ENCODE results near the gene IFNA1.
"Not testable (repeated sequence)": the region's sequence is repeated elsewhere in the genome, so short reads cannot be mapped to it uniquely, and the experiment has no call there.

IFNA1 gene

DNA sequence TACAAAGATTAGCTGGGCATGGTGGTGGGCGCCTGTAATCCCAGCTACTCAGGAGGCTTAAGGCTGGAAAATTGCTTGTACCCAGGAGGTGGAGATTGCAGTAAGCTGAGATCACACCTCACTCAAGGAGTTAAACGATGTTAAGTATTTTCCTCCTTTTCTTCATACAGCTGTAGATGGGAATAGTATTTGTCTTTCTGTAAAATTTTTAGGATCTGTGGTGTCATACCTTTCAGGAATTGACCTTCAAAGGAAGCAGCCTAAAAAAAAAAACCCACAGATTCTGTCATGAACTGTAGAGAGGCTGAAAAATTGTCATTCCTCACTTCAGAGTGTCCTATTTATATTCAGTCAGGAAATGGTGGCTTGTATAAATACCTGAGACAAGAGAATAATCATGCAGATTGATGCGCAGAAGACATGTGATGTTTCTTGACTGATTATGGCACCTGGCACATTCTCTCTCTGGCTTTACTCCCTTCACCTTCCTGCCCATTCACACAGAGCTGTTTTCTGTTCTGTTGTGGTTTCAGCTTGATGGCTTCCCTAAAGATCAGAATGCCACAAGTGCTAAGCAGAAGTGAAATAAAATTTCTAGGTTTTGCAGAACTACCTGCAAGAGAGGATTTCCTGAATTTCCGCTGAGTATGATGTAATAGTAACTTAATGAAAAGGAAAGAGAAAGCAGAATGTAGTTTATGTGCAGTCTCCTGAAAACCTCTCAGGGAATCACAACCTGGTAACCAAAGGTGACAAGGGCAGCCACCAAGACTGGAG is 3.8 kb downstream of the IFNA1 start:
- DNase-seq (ENCODE audit: low read depth in 2 of 2), result no peak

DNA sequence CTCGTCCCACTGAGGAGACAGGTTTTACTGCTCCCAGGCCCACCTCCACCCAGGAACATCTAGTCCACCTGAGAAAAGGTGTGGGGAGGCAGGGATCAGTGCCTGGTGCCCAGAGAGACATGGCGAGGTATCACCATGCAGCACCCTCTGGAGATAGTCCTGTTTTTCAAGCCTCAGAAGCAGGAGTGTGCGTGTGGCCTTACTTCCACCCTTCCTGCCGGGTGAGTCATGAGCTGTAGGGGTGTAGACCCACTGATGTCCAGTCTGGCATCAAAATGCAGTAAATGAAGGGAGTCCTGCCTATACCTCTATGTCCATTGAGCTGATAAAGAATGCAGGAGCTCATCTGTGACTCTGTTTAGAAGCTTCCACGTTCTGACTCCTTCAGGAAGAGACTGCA is 9.1 kb downstream of the IFNA1 start:
- not testable (repeated sequence) for DNase-seq (ENCODE audit: low read depth in 2 of 2)

DNA sequence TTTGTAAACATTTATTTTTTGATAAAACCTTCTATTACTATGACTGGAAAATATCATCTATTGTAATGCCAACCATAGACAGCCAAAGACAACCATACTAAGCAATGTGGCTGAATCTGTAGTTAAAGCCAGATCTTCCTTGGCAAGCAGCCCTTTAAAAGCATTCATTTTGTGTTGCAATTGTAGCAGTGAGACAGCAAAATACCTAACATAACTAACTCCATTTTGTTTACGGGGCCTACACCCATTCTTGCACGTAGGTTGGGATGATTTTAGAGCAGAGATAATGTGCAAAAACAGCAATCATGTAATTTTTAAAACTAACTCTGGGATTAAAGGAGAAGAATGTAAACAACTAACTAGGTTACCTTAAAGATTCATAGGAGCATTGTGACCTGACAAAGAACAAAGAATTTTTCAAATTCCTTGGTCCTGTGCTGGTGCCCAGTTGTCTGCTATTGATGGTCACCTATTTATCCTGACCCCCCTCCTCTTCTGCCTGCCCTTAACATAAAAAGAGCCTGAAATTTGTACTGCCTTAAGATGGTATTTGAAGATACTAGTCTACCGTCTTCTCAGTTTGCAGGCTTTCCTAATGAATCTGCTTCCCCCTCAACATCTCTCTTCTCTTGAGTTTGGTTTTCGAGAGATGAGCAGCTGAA is 10.6 kb downstream of the IFNA1 start:
- no peak for DNase-seq (ENCODE audit: low read depth in 2 of 2)

DNA sequence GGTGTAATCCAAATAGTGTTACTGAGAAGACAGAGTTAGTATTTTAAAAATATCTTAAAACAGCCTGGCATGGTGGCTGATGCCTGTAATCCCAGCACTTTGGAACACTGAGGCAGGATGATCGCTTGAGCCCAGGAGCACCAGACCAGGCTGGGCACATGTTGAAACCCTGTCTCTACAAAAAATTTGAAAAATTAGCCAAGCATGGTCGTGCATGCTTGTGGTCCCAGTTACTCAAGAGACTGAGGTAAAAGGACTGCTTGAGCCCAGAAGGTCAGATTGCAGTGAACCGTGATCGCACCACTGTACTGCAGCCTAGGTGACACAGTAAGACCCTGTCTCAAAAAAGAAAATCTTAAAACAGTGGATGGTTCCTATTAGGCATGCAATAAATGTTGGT is 12.4 kb downstream of the IFNA1 start:
- no peak for DNase-seq (ENCODE audit: low read depth in 2 of 2)

DNA sequence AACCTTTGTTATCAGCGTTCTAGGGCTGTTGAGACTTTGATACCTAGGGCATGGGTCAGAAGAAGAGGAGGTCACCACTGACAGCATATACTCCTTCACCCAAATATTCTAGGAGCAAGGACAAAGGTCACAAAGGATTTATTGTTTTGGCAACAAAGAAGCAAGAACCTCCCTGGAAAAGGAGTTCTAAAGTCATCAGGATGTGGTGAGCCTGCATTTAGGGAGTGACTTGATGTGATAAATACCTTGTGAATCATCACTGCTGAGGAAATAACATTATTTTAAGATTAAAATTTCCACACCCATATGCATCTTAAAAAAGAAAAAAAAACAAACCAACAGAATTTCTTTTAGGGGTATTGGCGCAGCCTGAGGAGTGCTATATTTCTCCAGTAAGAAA is 13.9 kb downstream of the IFNA1 start:
- no peak for DNase-seq (ENCODE audit: low read depth in 2 of 2)

DNA sequence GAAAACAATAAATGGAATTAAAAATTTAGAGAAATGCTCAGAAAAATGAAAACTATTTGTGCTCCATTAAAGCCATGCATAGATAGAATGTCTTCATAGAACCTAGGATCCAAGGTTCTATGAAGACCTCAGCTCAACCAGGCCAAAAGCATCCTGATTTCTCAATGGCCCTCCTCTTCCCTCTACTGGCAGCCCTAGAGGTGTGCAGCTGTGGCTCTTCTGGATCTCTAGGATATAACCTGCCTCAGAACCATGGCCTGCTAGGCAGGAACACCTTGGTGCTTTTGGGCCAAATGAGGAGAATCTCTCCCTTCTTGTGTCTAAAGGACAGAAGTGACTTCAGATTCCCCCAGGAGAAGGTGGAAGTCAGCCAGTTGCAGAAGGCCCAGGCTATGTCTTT is 15.1 kb downstream of the IFNA1 start:
- no peak for DNase-seq (ENCODE audit: low read depth in 2 of 2)

DNA sequence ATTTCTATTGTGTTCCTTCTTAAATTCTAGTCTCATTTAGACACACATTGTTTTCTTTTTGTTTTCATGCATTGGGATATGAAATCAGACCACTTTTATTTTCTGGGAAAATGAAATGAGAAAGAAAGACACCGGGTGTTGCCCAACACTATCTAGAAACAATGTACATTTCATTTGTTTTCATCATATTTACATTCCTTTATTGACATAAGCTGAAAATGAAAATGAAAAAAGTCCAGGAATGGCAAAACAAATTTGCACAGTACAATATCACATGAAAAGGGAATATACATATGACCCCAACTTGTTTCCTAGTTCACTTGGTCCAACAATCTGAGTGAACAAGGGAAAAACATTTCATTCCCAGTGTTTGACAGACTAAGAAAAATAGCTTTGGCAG is 21.1 kb downstream of the IFNA1 start:
- no peak for DNase-seq (ENCODE audit: low read depth in 2 of 2)

DNA sequence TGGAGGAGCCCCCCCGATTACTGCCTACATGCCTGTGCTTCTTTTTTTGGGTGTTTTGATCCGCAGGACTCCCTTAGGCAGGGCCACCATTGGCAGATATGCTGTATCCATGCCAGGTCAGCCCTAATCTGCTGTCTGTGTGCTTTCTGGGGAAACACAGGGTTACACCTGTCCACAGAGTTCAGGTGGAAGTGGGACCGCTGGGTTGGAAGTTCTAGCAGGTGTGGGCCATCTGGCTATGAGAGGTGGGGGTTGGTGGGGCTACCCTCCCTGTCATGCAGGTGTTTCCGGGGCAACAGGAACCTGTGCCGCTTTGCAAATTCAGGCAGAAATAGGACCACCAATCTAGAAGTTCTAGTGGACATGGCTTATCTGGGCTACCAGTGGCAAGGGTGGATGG is 24.9 kb downstream of the IFNA1 start:
- no peak for DNase-seq (ENCODE audit: low read depth in 2 of 2)

DNA sequence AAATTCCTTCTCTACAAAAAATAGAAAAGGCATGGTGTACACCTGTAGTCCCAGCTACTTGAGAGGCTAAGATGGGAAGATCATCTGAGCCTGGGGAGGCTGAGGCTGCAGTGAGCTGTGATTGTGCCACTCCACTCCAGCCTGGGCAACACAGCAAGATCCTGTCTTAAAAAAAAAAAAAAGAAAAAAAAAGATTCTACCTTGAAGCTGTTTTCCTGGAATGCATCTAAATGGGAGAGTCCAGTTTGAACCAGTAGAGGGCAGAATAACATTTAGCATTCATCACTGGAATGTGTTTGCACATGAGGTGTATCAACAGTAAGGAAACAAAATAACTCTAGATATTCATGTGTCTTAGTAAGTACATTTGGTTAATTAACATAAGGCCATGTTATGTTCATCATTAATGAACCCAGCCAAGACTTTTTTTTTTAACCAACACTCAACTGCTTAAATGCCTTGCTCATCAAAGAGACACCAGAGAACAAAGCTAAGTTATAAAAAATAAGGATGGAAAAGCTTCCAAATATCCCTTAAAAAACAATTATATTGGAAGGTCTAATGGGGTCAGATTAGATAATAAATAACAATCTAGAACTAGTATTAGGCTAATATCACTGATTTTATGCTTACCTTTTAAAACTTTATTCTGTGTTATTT is 25.8 kb downstream of the IFNA1 start:
- no peak for DNase-seq (ENCODE audit: low read depth in 2 of 2)

DNA sequence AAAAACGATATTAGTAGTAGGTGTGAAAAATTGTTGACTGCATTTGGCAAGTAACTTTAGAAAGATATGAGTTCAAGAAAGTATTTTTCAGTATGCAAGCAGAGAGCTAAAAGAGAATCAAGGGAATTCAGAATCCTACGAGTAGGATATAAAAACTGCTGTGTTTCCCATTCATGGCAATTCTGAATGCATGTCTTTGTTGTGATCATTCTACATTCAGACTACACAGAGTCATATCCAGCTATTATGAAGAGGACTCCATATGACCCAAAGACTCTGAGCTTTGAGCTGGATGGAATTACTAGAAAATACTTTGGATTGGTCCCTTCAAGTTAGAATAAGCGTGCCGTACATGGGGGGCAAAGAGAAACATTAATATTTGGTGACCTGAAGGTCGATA is 29.9 kb downstream of the IFNA1 start:
- DNase-seq (ENCODE audit: low read depth in 2 of 2), result no peak

DNA sequence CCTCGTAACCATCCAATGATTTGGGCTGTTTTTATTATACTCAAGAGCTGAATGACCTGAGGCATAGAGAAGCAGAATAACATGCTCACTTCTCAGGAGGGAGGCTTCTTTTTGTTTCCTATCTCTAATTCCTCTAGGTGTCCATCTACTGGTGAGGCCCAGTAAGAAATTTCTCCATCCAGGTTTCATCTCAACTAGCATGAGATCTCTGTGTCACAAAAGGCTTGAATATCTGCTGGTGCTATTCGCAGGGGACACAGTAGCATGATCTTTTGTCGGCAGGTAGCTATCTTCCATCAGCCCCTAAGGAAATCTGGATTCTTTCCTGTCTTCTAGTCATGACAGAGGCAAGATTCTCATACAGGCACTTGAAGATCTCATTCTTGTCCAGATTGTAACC is 33.0 kb downstream of the IFNA1 start:
- no peak for DNase-seq (ENCODE audit: low read depth in 2 of 2)

DNA sequence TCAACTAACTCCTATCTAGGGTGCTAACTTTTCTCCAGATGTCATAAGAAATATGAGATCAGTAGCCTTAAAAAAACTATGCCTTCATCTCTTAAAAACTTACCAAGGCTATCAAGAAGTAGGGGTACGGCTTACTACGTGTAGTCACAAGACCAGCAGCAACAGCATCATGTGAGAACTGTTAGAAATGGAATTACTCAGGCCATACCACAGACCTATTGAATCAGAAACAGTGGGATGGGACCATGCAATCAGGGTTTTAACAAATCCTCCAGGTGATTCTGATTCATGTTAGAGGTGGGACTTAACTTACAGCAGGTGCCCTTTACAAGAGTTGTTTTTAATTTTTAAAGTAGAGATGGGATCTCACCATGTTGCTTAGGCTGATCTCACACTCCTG is 37.2 kb downstream of the IFNA1 start:
- DNase-seq (ENCODE audit: low read depth in 2 of 2), result no peak

DNA sequence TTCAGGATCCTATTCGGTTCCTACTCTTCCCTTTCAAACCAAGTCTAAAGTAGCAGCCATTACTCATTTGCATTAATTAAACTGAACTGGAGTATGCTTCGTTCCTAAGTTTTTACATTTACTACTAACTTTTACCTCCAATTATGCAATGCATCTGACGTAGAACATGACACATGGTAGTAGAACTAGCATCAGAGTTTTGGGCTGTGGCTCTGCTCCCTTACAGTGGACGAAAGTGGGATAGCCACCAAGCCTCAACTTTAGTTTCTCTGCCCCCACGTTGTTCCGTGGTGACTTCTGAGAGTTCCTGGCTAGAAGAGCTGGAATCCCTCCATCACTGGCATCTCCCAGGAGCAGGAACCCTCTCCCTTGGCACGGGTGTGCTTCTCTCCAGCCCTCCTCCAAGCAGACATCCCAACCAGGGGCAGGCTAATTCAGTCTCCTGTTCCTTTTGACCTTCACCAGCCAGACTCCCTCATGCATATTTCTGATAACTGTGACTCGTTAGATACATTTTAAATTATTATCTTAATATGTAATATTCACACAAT is 39.0 kb downstream of the IFNA1 start:
- DNase-seq (ENCODE audit: low read depth in 2 of 2), result no peak

DNA sequence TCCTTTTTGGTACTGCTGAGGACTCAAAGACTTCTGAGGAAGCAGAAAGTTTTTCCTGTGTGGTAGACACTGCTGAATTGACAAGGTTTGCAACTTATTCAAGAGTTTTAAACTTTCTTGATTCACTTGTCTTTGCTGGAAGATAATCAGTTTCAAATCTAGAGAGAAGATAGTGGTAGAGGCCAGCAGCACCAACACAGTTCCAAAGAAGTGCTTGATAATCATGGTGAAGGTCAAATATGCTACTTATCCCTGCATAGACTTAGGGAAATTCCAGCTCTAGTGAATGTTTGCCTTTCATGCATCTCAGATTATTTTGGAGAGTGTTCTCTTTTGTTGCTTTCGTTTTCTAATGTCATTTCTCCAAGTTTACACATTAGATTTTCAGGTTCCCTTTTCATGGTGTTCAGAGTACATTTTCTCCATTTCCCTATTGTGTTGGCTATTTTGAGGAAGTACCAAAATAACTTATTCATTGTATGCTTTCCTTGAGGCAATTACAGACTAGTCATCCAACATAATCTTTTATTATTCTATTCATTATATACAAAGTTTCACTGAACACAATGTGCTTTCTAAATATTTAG is 41.3 kb downstream of the IFNA1 start:
- DNase-seq (ENCODE audit: low read depth in 2 of 2), result no peak

DNA sequence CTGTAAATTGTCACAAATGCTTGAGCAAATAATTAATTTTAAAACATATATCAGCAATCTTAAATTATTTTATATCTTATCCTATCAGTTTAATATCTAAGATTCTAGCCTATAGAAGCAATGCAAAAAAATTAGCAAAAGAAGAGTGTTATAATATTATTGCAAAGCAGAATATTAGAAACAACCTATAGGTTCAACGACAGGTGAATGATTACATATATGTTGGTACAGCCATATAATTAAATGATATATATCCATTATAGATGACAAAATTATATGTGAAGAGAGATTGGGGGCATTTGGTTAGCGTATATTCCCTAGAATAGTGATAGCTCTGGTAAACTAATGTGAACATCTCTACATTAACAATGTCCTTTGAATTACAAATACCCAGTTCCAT is 42.0 kb downstream of the IFNA1 start, which contains the start of gene IFNE:
Gene IFNE, minus strand, starts transcription at position 101 of the 400 bp plus-strand sequence. CDS start 619 bp downstream, outside the sequence.
- no peak for DNase-seq (ENCODE audit: low read depth in 2 of 2)
